ENCODE data around the gene GALNTL6.

The GALNTL6 gene

DNA sequence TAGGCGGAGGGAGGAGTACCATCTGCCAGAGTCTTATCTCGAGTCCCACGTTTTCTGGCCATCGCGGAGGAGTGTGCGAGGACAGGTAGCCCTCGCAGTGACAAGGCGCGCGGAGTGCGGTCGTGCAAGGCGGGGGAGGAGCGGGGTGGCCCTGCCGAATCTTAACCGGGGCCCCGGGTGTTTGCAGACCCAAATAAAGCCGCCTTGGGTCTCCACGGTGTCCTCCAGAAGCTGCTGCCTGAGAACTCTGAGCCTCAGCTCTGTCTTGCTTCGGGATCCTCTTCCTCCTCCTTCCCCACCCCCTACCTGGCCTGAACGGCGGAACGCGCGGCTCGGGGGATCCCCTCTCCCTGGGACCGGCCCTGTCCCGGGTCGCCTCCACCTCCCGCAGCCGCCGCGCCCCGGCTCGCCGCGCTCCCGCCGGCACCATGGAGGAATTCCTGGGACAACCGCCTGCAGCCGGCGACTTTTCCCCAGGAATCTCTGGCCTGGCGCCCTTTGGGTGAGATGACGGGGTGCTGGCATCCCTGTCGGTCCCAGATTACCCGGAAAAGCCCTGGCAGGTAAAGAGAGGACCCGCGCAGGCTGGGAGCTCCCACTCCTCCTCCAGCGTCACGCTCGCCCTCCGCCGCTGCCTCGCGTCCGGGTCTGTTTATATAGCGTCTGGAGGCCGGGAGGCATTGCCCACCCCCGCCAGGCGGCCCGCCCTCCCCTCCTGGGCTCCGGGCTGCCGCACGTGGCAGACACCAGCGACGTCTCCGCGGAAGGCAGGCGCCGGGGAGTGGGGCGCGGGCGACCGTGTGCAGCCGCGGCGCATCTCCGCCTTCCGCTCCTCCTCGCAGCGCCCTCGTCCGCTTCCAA, at the start of gene GALNTL6:
TSS of gene GALNTL6 (plus strand) at position 740 of the 861 bp plus-strand sequence.
- Histone ChIP-seq H3K9me3 (ENCODE audit: low read length) (no peaks in the 10 kb centered on the region), H3K36me3 (ENCODE audit: insufficient read depth, low read length) (no peaks in the 10 kb centered on the region), H3K27me3 (ENCODE audit: control insufficient read depth in 1 of 2, insufficient read depth in 2 of 2, low read length in 2 of 2) (peaks cover 0 to 20% of the 10 kb centered on the region in 2 donors), H3K4me1 (ENCODE audit: insufficient read depth, low read length) (no peaks in the 10 kb centered on the region), H3K9ac (ENCODE audit: low read length) (no peak within 1 kb of the TSS), H3K4me3 (ENCODE audit: low read depth in 1 of 2, low read length in 2 of 2) (peak within 1 kb of the TSS in 1 of 2 donors; percentile 57), H3K27ac (ENCODE audit: low read depth, low read length) (no peak within 1 kb of the TSS)

DNA sequence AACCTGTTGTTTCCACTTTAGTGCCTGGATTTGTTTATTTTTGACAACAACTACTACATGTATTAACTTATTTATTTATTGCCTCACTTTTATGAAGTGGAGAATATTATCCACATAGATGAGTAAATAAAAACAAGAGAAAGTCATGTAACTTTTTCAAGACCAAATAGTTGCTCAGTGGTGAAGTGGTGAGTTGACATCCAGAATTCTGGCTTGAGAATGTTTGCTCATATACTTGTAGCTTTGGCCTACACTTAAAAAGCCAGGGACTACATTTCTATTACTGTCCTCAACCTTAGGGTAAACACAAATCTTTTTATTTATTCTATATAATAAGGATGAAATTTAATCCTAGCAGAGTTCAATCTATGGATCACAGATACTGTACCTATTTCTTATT, 47.7 kb upstream of the GALNTL6 start:
- no peak overlapping the region for H3K27ac ChIP-seq (ENCODE audit: low read depth, low read length)
- H3K4me1 ChIP-seq (ENCODE audit: insufficient read depth, low read length), result no peaks in the 10 kb centered on the region
- no peak overlapping the region for H3K4me3 ChIP-seq (ENCODE audit: low read depth in 1 of 2, low read length in 2 of 2)
- no peaks in the 10 kb centered on the region for H3K9me3 ChIP-seq (ENCODE audit: low read length)
- H3K36me3 ChIP-seq (ENCODE audit: insufficient read depth, low read length), result no peaks in the 10 kb centered on the region
- no peaks in the 10 kb centered on the region for H3K27me3 ChIP-seq (ENCODE audit: control insufficient read depth in 1 of 2, insufficient read depth in 2 of 2, low read length in 2 of 2)
- no peak overlapping the region for H3K9ac ChIP-seq (ENCODE audit: low read length)

DNA sequence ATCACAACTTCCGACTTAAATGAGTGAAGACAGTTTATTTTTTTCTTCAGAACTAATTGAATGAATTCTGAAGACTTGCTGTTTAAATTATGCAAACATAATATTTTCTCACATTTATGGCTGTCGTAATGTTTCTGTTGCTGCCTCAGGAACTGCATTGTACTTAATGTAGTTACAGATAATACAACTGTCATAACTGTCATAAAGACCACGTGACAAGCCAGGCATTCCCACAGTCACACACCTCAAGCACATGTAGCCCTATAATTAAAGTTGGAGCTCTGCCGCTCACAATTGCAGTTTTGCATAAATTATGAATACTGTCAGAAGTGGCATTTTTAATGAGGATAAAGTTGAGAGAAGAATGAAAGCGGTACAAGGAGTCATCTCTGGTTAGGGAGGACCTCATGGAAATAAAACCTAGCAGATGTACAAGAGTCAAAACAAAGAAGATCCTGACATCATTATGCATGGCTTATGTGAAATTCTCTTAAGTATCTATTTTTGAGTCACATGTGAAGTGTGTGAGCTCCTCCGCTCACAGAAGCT, 38.5 kb upstream of the GALNTL6 start:
- Histone ChIP-seq H3K27ac (ENCODE audit: low read depth, low read length) (no peak overlapping the region), H3K27me3 (ENCODE audit: control insufficient read depth in 1 of 2, insufficient read depth in 2 of 2, low read length in 2 of 2) (no peaks in the 10 kb centered on the region)

DNA sequence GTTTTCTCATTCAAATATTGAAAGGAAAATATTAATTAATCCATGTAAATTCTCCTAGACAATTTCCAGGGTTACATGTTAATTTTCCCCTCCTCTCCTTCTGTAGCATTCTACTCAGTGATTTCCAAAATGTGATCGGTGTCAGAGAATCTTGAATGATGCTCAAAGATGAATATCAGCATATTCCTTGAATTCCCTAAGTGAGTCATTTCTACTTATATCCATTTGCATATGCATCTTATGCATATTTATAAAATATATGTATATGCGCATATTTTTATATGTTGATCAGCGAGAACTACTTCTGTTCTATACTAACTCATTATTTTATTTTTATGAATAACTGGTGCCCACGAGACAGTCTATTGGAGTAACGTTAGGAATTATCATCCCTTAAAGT, 33.9 kb upstream of the GALNTL6 start:
- Histone ChIP-seq H3K4me1 (ENCODE audit: insufficient read depth, low read length) (no peaks in the 10 kb centered on the region), H3K27me3 (ENCODE audit: control insufficient read depth in 1 of 2, insufficient read depth in 2 of 2, low read length in 2 of 2) (no peaks in the 10 kb centered on the region), H3K27ac (ENCODE audit: low read depth, low read length) (no peak overlapping the region), H3K9me3 (ENCODE audit: low read length) (no peaks in the 10 kb centered on the region), H3K36me3 (ENCODE audit: insufficient read depth, low read length) (no peaks in the 10 kb centered on the region), H3K4me3 (ENCODE audit: low read depth in 1 of 2, low read length in 2 of 2) (no peak overlapping the region), H3K9ac (ENCODE audit: low read length) (no peak overlapping the region)

More for the DNA sequence above, 38.5 kb upstream of the GALNTL6 start:
- H3K4me1 ChIP-seq (ENCODE audit: insufficient read depth, low read length), result no peaks in the 10 kb centered on the region
- no peak overlapping the region for H3K9ac ChIP-seq (ENCODE audit: low read length)
- no peaks in the 10 kb centered on the region for H3K36me3 ChIP-seq (ENCODE audit: insufficient read depth, low read length)
- no peaks in the 10 kb centered on the region for H3K9me3 ChIP-seq (ENCODE audit: low read length)
- no peak overlapping the region for H3K4me3 ChIP-seq (ENCODE audit: low read depth in 1 of 2, low read length in 2 of 2)

DNA sequence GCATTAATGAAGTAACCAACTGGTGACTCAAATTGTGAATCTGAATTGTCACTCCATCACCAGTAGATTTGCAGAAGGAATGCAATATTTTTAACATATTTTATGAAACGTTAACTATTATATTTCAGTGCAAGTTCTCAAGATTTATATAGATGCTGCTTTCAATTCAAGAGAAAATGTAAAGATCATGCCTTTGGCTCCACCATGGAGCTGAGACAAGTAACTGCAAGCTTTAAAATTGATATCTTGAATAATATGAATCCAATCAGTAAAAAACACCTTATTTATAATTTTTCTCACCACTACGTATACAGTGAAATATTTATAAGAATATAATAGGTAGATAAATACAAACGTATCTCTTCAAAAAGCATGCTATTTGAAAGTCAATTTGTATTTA, 27.8 kb upstream of the GALNTL6 start:
- no peaks in the 10 kb centered on the region for H3K9me3 ChIP-seq (ENCODE audit: low read length)
- H3K4me1 ChIP-seq (ENCODE audit: insufficient read depth, low read length), result no peaks in the 10 kb centered on the region
- H3K9ac ChIP-seq (ENCODE audit: low read length), result no peak overlapping the region

DNA sequence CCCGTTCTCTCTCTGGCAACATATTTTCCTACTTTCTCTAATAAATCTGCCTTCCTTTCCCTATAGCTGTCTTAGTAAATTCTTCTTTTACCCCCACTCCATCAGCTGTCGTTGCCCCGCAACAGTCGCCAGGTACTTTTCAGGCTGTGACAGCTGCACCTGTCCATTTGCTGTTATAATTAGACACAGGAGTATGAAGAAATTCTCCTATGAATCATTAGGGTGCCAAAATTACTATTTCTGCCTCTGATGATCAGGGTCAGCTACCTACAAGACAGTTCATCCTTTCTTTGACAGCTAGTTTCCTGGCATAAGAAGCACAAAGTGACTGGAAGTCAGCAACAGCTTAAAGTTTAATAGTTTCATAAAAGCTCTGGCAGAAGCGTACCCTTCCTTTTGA, 19.5 kb upstream of the GALNTL6 start:
- Histone ChIP-seq H3K4me1 (ENCODE audit: insufficient read depth, low read length) (no peaks in the 10 kb centered on the region), H3K27ac (ENCODE audit: low read depth, low read length) (no peak overlapping the region), H3K27me3 (ENCODE audit: control insufficient read depth in 1 of 2, insufficient read depth in 2 of 2, low read length in 2 of 2) (no peaks in the 10 kb centered on the region), H3K9me3 (ENCODE audit: low read length) (no peaks in the 10 kb centered on the region), H3K9ac (ENCODE audit: low read length) (no peak overlapping the region), H3K36me3 (ENCODE audit: insufficient read depth, low read length) (no peaks in the 10 kb centered on the region), H3K4me3 (ENCODE audit: low read depth in 1 of 2, low read length in 2 of 2) (no peak overlapping the region)

More for the DNA sequence above, 27.8 kb upstream of the GALNTL6 start:
- no peaks in the 10 kb centered on the region for H3K36me3 ChIP-seq (ENCODE audit: insufficient read depth, low read length)
- H3K27ac ChIP-seq (ENCODE audit: low read depth, low read length), result no peak overlapping the region
- H3K4me3 ChIP-seq (ENCODE audit: low read depth in 1 of 2, low read length in 2 of 2), result no peak overlapping the region
- no peaks in the 10 kb centered on the region for H3K27me3 ChIP-seq (ENCODE audit: control insufficient read depth in 1 of 2, insufficient read depth in 2 of 2, low read length in 2 of 2)

DNA sequence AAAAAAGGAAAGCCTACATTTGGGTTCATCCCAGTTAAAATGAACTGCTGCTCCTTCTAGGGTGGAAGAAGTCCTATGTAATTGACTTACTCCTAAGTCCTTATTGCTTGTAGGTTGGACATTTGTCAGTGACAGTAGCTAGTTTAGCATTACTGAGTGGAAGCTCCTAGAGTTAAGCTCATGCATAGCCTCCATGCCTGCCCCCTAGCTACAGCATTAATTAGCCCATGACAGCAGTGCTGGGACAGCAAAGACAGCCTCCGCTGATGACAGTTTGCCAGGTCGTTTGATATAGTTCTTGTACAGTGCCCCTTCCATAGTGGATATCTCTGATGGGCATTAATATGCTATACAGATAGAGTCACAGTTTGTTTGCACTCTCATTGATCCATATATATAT, 18.7 kb upstream of the GALNTL6 start:
- no peaks in the 10 kb centered on the region for H3K9me3 ChIP-seq (ENCODE audit: low read length)
- no peaks in the 10 kb centered on the region for H3K4me1 ChIP-seq (ENCODE audit: insufficient read depth, low read length)
- H3K9ac ChIP-seq (ENCODE audit: low read length), result no peak overlapping the region
- no peak overlapping the region for H3K4me3 ChIP-seq (ENCODE audit: low read depth in 1 of 2, low read length in 2 of 2)
- no peak overlapping the region for H3K27ac ChIP-seq (ENCODE audit: low read depth, low read length)
- no peaks in the 10 kb centered on the region for H3K27me3 ChIP-seq (ENCODE audit: control insufficient read depth in 1 of 2, insufficient read depth in 2 of 2, low read length in 2 of 2)
- H3K36me3 ChIP-seq (ENCODE audit: insufficient read depth, low read length), result no peaks in the 10 kb centered on the region

DNA sequence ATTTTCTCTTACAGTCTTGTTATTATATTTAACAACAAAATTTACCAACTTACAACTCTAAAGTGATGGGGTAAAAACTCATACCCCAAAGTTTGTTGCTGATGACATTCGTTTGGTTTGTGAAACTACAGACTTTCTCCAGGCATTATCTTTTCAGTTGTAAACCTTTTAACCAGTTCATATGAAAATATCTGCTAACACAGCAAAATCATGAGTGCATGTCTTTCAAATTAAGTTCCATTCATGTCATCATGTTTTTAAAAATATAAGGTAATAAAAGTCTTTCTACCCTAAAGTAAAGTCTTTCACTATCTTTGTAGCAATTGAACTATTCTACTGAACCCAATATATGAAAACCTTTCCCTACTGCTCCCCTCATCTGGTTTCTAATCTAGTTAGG, 3.4 kb upstream of the GALNTL6 start:
- Histone ChIP-seq H3K9me3 (ENCODE audit: low read length) (no peaks in the 10 kb centered on the region), H3K36me3 (ENCODE audit: insufficient read depth, low read length) (no peaks in the 10 kb centered on the region), H3K4me3 (ENCODE audit: low read depth in 1 of 2, low read length in 2 of 2) (no peak overlapping the region), H3K4me1 (ENCODE audit: insufficient read depth, low read length) (no peaks in the 10 kb centered on the region), H3K9ac (ENCODE audit: low read length) (no peak overlapping the region), H3K27me3 (ENCODE audit: control insufficient read depth in 1 of 2, insufficient read depth in 2 of 2, low read length in 2 of 2) (peaks cover 0 to 20% of the 10 kb centered on the region in 2 donors), H3K27ac (ENCODE audit: low read depth, low read length) (no peak overlapping the region)

DNA sequence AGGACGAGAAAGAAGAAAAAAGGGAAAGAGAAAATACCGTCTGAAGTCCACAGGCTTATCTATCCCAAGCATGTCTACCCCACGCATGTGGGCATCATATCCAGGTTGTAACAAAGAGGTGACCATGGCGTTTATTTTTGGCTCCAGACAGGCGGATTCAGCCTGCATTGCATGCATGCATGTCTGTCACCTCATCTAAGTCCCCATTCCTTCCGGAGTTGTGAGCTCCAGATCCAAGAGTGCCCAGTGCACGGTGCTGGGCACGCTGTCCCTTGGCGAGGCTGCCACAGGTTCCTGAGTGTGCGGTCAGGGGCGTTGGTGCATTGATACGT, 905 bp upstream of the GALNTL6 start:
- H3K9ac ChIP-seq (ENCODE audit: low read length), result no peak overlapping the region
- no peaks in the 10 kb centered on the region for H3K4me1 ChIP-seq (ENCODE audit: insufficient read depth, low read length)
- H3K9me3 ChIP-seq (ENCODE audit: low read length), result no peaks in the 10 kb centered on the region
- H3K27ac ChIP-seq (ENCODE audit: low read depth, low read length), result no peak overlapping the region
- peaks cover 0 to 20% of the 10 kb centered on the region in 2 donors for H3K27me3 ChIP-seq (ENCODE audit: control insufficient read depth in 1 of 2, insufficient read depth in 2 of 2, low read length in 2 of 2)
- H3K4me3 ChIP-seq (ENCODE audit: low read depth in 1 of 2, low read length in 2 of 2), result no peak overlapping the region
- no peaks in the 10 kb centered on the region for H3K36me3 ChIP-seq (ENCODE audit: insufficient read depth, low read length)

DNA sequence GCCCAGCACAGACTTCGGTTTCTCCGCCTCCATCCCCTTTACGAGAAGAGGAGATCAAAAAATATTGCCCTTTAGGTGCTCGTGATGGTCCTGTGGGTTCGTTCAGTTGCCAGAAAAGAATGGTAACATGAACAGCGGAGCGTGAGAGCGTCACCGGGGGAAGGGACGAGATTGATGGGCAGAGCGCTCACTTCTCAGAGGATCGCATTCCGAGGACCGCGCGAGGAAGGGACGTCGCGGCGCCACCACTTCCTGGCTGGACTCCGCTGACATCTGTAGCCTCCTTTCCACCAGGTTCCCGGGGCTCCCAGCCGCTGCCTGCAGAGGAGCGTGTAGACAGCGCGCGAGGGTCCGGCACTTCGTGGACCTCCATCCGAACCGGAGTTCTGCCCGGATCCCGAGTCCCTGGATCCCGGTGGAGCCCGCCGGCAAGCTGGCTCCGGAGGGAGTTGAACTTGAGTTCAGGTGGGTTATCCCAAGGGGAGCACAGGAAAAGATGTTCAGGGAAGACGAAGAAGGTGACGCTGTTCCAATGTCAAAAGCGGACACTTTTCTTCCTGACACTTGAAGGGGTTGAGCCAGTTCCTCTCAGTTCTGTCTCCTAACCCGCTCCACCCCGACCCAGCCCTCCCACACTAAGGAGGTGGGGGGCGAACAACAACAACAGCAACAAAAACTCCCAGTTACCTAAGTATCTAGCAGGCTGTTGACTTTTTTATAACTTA, 484 bp downstream of the GALNTL6 start:
- no peak overlapping the region for H3K9ac ChIP-seq (ENCODE audit: low read length)
- H3K4me1 ChIP-seq (ENCODE audit: insufficient read depth, low read length), result no peaks in the 10 kb centered on the region
- H3K9me3 ChIP-seq (ENCODE audit: low read length), result no peaks in the 10 kb centered on the region
- H3K36me3 ChIP-seq (ENCODE audit: insufficient read depth, low read length), result no peaks in the 10 kb centered on the region
- H3K4me3 ChIP-seq (ENCODE audit: low read depth in 1 of 2, low read length in 2 of 2), result peak overlapping the region in 1 of 2 donors; percentile 57
- no peak overlapping the region for H3K27ac ChIP-seq (ENCODE audit: low read depth, low read length)
- H3K27me3 ChIP-seq (ENCODE audit: control insufficient read depth in 1 of 2, insufficient read depth in 2 of 2, low read length in 2 of 2), result peaks cover 0 to 20% of the 10 kb centered on the region in 2 donors

DNA sequence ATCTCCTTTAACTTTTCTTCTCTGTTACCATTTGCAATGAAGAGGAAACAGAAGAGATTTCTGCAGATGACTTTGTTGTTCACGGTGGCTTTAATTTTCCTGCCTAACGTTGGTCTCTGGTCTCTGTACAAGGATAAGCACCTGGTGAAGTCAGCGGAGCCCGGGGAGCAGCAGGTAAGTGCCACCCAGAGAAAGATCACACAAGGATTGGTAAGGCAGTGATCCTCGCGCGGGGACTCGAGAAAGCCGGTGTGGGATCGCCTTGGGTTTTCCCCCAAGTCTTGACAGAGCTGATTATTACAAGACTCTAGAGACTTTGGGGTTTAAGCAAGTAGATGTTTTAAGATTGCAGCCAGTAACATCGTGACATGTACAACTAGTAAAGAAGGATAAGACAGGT, 1.3 kb downstream of the GALNTL6 start:
- Histone ChIP-seq H3K4me1 (ENCODE audit: insufficient read depth, low read length) (no peaks in the 10 kb centered on the region), H3K27ac (ENCODE audit: low read depth, low read length) (no peak overlapping the region), H3K4me3 (ENCODE audit: low read depth in 1 of 2, low read length in 2 of 2) (no peak overlapping the region), H3K27me3 (ENCODE audit: control insufficient read depth in 1 of 2, insufficient read depth in 2 of 2, low read length in 2 of 2) (peaks cover 0 to 20% of the 10 kb centered on the region in 2 donors), H3K9me3 (ENCODE audit: low read length) (no peaks in the 10 kb centered on the region), H3K9ac (ENCODE audit: low read length) (no peak overlapping the region), H3K36me3 (ENCODE audit: insufficient read depth, low read length) (no peaks in the 10 kb centered on the region)

All from muscle layer of colon (tissue), 2 donors.